ENCODE data around the gene TOM1. TPM values are rescaled to one million over a fixed set of nuclear protein-coding genes. Genes with fewer than 3 reads are reported as not detected.

The TOM1 gene
- total RNA-seq, 1 experiment from 2014 or later: 22.3 TPM

DNA sequence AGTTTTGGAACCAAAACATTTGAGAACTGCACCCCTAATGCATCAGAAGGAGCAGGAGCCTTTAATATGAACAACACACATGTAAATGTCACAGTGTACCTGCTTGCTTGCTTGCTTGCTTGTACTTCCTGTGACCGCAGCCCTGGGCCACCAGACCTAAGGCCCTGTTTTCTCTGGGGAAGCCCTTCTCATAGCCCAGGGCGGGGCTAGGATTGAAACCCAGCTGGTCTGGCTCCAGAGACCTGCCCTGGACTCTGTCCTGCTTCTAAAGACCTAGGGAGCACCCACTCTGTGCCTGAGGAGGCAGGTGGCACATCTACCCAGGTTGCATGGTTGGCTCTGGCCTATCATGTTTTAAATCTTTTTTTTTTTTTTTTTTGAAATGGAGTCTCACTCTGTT is 92.7 kb downstream of the TOM1 start:
- Histone ChIP-seq H2AFZ (ENCODE audit: low read length) (no peak overlapping the region), H3K56ac (ENCODE audit: insufficient read length, low read depth, low read length) (no peak overlapping the region), H3K79me1 (ENCODE audit: insufficient read depth, low read depth, low read length, poor library complexity, severe bottlenecking) (no peaks in the 10 kb centered on the region), H3K9ac (ENCODE audit: extremely low read depth, insufficient read length, low read length) (no peak overlapping the region), H2AK5ac (ENCODE audit: insufficient read length, low read length) (no peak overlapping the region), H3K27me3 (ENCODE audit: insufficient read depth, low read length) (no peaks in the 10 kb centered on the region), H3K18ac (ENCODE audit: insufficient read length, low read depth, low read length) (no peak overlapping the region), H3K9me3 (ENCODE audit: control insufficient read depth, low read depth, low read length) (no peaks in the 10 kb centered on the region), H2BK120ac (ENCODE audit: low read depth, low read length, poor library complexity, severe bottlenecking) (no peak overlapping the region), H3T11ph (ENCODE audit: low read length) (no peak overlapping the region), H4K8ac (replicated peaks; ENCODE audit: insufficient read length, low read depth, low read length) (no peak overlapping the region), H2BK12ac (ENCODE audit: insufficient read length, low read depth, low read length) (no peak overlapping the region), H3K14ac (ENCODE audit: insufficient read depth, low read length) (no peak overlapping the region), H2BK15ac (ENCODE audit: low read depth, low read length) (no peak overlapping the region), H3K4me2 (ENCODE audit: insufficient read depth, insufficient read length, low read length) (no peak overlapping the region), H3K27ac (ENCODE audit: insufficient read length, low read depth, low read length) (no peak overlapping the region), H3K23me2 (ENCODE audit: insufficient read length, low read depth, low read length, poor library complexity, severe bottlenecking) (no peaks in the 10 kb centered on the region), H3K4ac (ENCODE audit: low read depth, low read length) (no peak overlapping the region), H4K5ac (ENCODE audit: insufficient read length, low read depth, low read length) (no peak overlapping the region), H3K23ac (ENCODE audit: insufficient read length, low read depth, low read length) (no peak overlapping the region), H2BK5ac (ENCODE audit: insufficient read length, low read length) (no peak overlapping the region), H4K20me1 (ENCODE audit: control insufficient read depth, insufficient read depth, insufficient read length) (no peaks in the 10 kb centered on the region), H2BK20ac (ENCODE audit: low read depth, low read length, poor library complexity, severe bottlenecking) (no peak overlapping the region), H4K91ac (ENCODE audit: insufficient read length, low read depth, low read length) (no peak overlapping the region), H3K4me1 (ENCODE audit: insufficient read depth, low read length) (no peaks in the 10 kb centered on the region), H3K79me2 (ENCODE audit: insufficient read depth, low read length) (no peaks in the 10 kb centered on the region)
- Mint-ChIP-seq H3K4me1 (peaks cover 4 to 8% of the 10 kb centered on the region in 2 experiments; a peak in 3 of 4 replicates), H3K4me3 (no peak overlapping the region), H3K36me3 (ENCODE audit: insufficient read depth in 1 of 3, low read depth in 3 of 3) (peaks cover 7 to 36% (median 12%) of the 10 kb centered on the region in 3 experiments; a peak in 4 of 7 replicates), H3K27ac (no peak overlapping the region), H3K9me3 (no peaks in the 10 kb centered on the region; a peak in 1 of 5 replicates), H3K27me3 (ENCODE audit: low read depth) (no peaks in the 10 kb centered on the region)
- WGBS (ENCODE audit: extremely low coverage, insufficient read length, low lambda C conversion rate): no CpG with 5 or more reads among the region's 2 CpGs
- TF ChIP-seq CTCF (conservative IDR thresholded peaks at IDR 0.05): no peak
- DNase-seq: no peak
